Measurements from ENCODE around the gene U2AF1L4. TPM values are rescaled to one million over a fixed set of nuclear protein-coding genes. Genes with fewer than 3 reads are reported as not detected.
"Not testable (repeated sequence)": the region's sequence is repeated elsewhere in the genome, so short reads cannot be mapped to it uniquely, and the experiment has no call there.

The U2AF1L4 gene
- total RNA-seq, 2 donors from 2014 or later: 33.8 to 69.0 TPM

DNA sequence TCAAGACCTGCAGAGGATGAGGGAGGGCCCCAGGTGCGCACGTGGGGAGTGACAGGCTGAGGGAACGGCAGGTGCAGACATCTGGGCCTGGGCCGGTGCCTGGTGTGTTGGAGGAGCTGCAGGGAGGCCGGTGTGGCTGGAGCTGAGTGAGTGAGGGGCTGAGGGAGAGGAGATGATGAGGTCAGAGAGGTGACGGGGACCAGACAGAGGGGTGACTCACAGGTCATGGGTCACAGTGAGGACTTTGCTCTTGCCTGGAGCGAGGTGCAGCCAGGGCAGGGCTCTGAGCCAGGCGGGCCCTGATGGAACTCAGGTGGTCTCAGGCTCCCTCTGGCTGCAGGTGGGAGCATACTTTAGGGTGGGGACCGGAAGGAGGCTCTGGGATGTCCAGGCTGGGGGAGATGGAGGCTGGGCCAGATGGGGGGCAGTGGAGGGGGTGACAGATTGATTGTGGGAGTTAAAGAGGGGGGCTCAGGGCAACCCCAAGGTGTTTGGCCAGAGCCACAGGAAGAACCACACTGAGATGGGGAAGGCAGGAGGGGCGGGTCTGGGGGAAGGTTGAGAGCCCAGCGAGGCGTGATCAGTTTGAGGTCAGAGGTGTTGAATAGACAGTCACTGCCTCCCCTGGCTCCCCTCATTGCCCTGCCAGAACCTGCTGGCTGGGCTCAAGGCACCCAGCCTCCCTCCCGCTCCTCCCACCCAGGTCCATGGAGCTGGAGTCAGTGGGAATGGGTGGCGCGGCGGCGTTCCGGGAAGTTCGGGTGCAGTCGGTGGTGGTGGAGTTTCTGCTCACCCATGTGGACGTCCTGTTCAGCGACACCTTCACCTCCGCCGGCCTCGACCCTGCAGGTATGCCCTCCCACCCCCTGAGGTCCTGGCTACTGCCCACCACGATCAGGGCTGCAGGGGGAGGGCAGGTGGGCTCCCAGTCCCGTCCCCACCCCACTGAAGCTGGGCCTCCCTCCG, 38.5 kb upstream of the U2AF1L4 start:
- Mint-ChIP-seq H3K27ac (peak overlapping the region in 1 of 2 donors; percentile 5), H3K36me3 (no peaks in the 10 kb centered on the region), H3K9me3 (no peaks in the 10 kb centered on the region)
- ATAC-seq (peak in 1 of 2 donors; percentile 25), DNase-seq (ENCODE audit: low spot score in 2 of 2) (no peak)

DNA sequence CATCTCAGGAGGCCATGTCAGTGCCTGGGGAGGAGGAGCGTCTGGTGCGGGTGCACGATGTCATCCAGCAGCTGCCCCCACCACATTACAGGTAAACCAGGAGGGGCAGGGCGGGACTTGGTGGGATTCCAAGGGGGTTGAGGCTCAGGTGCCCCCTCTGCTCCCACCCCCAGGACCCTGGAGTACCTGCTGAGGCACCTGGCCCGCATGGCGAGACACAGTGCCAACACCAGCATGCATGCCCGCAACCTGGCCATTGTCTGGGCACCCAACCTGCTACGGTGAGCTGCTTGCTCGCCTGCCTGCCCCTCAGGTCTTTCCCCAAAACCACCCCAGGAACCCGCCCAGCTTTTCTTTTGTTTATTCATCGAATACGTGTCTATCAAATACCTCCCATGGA, 37.4 kb upstream of the U2AF1L4 start:
- Mint-ChIP-seq H3K36me3 (no peaks in the 10 kb centered on the region), H3K27ac (no peak overlapping the region), H3K9me3 (no peaks in the 10 kb centered on the region)
- ATAC-seq: no peak
- DNase-seq (ENCODE audit: low spot score in 2 of 2): no peak

DNA sequence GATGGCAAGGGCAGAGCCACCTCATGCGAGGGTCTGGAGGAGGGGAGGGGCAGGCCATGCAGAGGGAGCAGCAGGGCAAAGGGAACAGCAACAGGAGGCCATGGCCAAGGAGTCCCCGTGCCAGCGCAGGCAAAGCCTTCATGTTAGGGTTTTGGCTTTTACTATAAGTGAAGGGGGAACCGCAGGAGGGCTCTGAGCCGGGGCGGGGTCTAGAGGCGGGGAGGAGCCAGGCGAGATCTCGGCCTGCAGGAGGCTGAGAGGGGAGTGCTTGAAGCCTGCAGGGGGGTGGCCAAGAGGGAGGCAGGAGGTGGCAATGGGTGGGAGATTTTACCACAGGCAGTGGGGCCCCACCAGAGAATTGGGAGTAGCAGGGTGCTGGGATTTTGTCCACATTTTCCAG, 36.4 kb upstream of the U2AF1L4 start:
- no peaks in the 10 kb centered on the region for H3K9me3 Mint-ChIP-seq
- H3K27ac Mint-ChIP-seq: no peak overlapping the region
- no peaks in the 10 kb centered on the region for H3K36me3 Mint-ChIP-seq
- ATAC-seq: no peak
- DNase-seq (ENCODE audit: low spot score in 2 of 2): no peak

DNA sequence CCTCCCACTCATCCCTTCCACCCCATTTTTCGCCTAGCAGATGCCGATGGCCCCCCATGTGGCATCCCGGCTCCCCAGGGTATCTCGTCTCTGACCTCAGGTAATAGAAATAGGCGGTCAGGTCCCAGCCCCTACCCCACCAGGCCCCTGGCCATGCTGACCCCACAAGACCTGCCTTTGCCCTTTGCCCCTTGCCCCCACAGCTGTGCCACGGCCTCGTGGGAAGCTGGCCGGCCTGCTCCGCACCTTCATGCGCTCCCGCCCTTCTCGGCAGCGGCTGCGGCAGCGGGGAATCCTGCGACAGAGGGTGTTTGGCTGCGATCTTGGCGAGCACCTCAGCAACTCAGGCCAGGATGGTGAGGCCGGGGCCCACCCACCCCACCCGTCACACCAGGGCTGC, 35.5 kb upstream of the U2AF1L4 start:
- Mint-ChIP-seq H3K9me3 (no peaks in the 10 kb centered on the region), H3K36me3 (no peaks in the 10 kb centered on the region), H3K27ac (no peak overlapping the region)
- ATAC-seq (no peak), DNase-seq (ENCODE audit: low spot score in 2 of 2) (no peak)

DNA sequence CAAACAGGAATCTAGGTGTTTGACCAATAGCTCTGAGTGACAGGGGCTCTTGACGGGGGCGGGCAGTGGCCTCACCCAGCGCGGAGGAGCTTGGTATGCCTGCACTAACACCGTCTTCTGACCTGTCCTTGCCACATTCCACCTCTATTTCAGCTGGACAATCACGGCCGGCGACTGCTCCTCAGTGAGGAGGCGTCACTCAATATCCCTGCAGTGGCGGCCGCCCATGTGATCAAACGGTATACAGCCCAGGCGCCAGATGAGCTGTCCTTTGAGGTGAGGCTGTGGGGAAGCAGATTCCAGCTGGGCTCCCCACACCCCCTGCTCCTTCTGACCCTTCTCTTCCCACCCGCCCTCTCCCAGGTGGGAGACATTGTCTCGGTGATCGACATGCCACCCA, 34.8 kb upstream of the U2AF1L4 start:
- ATAC-seq (no peak), DNase-seq (ENCODE audit: low spot score in 2 of 2) (no peak)
- Mint-ChIP-seq H3K27ac (no peak overlapping the region), H3K36me3 (no peaks in the 10 kb centered on the region), H3K9me3 (no peaks in the 10 kb centered on the region)

DNA sequence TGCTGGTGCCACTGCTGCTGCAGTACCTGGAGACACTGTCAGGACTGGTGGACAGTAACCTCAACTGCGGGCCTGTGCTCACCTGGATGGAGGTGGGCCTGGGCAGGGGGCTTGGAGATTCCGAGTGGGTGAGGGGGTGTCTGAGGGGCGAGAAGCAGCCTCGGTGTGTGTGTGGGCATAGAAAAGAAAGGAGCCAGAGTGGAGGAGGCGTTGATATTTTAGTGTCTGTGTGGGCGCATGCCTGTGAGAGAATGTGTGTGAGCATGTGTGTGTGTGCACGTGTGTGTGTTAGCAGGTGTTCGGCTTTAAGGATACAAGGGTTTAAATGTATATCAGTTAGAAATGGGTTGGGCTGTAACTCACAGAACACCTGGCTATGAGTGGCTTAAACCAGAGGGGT, 33.8 kb upstream of the U2AF1L4 start:
- Mint-ChIP-seq H3K9me3 (no peaks in the 10 kb centered on the region), H3K36me3 (no peaks in the 10 kb centered on the region), H3K27ac (no peak overlapping the region)
- no peak for ATAC-seq
- no peak for DNase-seq (ENCODE audit: low spot score in 2 of 2)

DNA sequence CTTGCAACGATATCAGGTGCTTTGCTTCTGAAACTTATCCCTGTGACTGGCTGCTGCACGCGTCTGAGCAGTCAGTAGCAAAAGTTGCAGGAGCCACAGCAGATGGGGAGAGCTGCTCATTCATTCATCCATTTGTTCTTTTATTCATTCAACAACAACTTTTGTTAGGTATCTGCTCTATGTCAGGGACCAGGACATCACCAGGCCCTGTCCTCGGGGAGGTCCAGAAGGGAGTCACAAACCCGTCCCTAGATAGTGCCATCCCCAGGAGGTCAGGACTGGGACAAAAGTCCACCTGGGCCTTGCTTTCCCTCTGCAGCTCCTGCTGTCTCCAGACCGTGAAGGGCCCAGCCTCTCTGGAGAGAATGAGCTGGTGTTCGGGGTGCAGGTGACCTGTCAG, 32.7 kb upstream of the U2AF1L4 start:
- H3K27ac Mint-ChIP-seq: no peak overlapping the region
- no peaks in the 10 kb centered on the region for H3K9me3 Mint-ChIP-seq
- no peaks in the 10 kb centered on the region for H3K36me3 Mint-ChIP-seq
- no peak for ATAC-seq
- no peak for DNase-seq (ENCODE audit: low spot score in 2 of 2)

DNA sequence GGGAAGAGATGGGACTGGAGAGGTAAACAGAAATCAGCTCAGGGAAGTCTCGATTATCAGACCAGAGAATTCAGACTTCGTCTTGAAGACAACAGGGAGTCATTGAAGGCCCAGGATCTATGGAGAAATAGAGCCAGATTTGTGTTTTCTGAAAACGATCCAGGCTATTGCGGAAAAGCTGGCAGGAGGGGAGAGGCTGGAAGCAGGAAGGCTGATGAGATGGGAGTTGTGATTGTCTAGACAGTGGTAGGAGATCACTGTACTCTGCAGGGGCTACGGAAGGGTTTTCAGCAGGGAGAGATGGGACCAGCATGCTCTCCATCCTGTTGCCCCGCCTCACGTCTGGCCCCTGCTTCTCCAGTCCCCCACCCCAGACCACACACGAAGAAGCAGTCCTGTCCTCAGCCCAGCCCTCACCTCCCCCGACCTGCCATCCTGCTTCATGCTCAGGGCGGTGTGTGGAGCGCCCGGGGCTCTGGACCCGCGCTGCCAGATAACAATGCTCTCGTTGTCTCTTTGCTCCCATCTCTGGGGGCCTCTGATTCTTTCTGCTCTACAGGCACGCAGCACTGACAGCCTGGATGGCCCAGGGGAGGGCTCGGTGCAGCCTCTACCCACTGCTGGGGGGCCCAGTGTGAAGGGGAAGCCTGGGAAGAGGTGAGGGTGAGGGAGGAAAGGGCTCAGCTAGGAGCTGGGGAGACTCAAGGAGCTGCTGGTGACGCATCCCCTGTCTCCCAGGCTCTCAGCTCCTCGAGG, 32.0 kb upstream of the U2AF1L4 start:
- no peak for ATAC-seq
- DNase-seq (ENCODE audit: low spot score in 2 of 2): peak in 1 of 2 donors; percentile 43
- Mint-ChIP-seq H3K9me3 (no peaks in the 10 kb centered on the region), H3K27ac (peak overlapping the region in 1 of 2 donors; percentile 6), H3K36me3 (no peaks in the 10 kb centered on the region)

DNA sequence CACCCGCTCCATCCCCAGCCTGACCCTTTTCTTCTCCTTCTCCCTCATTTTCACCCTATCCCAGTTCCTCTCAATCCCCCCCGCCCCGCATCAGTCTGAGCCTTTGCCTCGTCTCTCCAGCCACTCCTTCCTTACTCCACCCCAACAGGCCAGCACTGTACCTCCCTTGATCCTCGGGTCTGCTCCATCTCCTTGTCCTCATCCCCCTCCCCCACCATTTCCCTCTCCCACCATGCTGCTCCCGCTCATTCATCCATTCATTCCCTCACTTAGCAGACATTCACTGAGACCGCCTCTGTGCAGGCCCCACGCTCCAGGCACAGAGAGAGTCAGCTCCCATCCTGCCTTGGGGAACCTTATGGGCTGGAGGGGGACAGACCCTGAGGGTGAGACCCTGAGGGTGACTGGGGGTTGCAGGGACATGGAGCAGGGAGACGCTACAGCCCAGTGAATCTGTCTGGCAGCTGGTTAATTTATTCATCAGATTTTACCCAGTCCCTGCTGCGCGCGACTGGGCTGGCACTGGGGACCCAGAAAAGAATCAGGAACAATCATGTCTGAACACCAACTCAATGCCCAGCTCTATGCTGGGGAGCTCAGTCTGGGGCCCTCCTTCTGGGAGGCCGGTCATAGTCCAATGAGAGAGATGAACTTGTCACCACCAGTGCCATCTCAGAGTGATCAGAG, 31.0 kb upstream of the U2AF1L4 start:
- DNase-seq (ENCODE audit: low spot score in 2 of 2) (peak in 1 of 2 donors; percentile 53), ATAC-seq (no peak)
- Mint-ChIP-seq H3K27ac (peak overlapping the region; percentile 6 to 47), H3K9me3 (no peaks in the 10 kb centered on the region), H3K36me3 (no peaks in the 10 kb centered on the region)

DNA sequence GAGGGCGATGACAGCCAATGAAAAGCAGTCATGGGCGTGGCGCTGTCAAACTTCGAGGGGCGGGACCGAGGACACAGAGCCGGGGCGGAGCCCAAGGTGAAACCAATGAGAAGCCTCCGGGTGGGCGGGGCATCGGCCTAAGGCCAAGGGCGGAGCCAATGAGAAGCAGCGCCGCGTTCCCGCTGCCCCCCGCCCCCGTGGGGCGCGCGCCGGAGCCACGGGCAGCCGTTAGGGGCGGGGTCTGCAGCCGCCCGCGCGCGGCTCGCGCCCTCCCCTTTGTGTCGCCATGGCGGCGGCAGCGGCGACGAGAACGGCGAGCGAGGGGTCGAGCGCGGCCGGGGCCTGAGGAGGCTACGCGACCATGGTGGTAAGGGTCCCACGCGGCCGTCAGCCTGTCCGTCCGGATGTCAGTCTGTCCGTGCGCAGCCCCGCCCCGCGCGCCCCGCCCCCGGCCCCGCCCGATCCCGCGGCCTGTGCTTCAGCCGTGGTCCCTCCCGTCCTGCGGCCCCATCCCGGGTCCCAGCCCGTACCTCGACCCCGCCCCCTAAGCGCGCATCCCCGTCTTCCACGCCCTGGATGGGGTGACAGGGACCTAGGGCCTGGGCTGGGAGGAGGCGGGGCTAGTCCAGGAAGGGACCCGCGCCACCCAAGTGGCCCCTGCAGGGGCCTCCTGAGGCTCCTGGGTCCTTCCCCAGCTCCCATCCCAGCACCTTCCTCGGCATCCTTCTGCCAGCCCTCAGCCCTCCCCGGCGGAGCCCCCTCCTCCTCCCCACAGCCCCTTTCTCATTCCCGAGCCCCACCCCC, 30.3 kb upstream of the U2AF1L4 start, which contains the start of gene ARHGAP33:
Gene ARHGAP33 (plus strand): TSS at position 267 of the 804 bp plus-strand sequence. CDS start 95 bp downstream, at position 362.
- DNase-seq (ENCODE audit: low spot score in 2 of 2) (peak; percentile 98 to 100), ATAC-seq (peak; percentile 97 to 98)
- H3K36me3 Mint-ChIP-seq: no peaks in the 10 kb centered on the region
- H3K27ac Mint-ChIP-seq: peak within 1 kb of the TSS; percentile 47 to 76
- no peaks in the 10 kb centered on the region for H3K9me3 Mint-ChIP-seq

DNA sequence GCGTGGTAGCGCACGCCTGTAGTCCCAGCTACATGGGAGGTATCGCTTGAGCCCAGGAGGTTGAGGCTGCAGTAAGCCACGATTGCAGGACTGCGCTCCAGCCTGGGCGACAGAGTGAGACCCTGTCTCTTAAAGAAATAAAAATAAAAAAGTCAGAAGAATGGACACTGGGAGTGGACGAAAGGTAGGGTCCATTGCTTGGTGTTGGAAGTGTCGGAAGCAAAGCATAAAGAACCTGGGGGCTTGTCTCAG, 29.8 kb upstream of the U2AF1L4 start:
- ATAC-seq (no peak), DNase-seq (ENCODE audit: low spot score in 2 of 2) (no peak)
- H3K36me3 Mint-ChIP-seq: no peaks in the 10 kb centered on the region
- no peaks in the 10 kb centered on the region for H3K9me3 Mint-ChIP-seq
- H3K27ac Mint-ChIP-seq: peak overlapping the region in 1 of 2 donors; percentile 76

DNA sequence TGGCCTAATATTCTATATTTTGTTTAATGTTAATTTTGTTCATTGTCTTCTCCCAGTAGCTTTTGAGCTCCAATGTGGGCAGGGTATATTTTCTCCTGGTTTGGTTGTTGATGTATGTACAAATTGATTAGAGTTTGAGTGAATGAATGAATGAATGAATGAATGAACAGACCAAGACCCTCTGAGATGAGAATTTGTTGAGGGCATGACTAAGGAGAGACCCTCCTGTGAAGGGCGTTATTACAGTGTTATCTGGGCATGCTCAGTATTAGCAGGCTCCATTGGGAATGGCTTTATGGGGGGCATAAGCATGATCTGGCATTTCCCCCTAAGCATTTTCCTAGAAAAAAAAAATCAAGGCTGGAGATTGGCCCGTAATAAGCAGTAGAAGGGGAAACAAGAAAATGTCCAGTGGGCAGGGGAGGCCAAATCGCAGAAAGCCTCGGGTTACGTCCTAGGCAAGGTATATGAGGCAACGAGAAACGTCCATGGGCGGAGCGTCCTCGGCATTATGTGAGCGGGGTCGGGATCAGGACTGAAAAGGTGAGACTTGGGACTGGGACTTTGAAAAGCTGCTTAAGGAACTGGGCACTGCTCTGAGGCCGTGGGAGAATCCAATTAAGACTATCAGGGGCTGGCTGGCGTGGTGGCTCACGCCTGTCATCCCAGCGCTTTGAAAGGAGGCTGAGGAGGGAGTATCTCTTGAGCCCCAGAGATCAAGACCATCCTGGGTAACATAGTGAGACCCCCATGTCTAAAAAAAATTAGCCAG, 29.2 kb upstream of the U2AF1L4 start:
- Mint-ChIP-seq H3K9me3 (no peaks in the 10 kb centered on the region), H3K27ac (peak overlapping the region in 1 of 2 donors; percentile 76)
- DNase-seq (ENCODE audit: low spot score in 2 of 2): no peak

DNA sequence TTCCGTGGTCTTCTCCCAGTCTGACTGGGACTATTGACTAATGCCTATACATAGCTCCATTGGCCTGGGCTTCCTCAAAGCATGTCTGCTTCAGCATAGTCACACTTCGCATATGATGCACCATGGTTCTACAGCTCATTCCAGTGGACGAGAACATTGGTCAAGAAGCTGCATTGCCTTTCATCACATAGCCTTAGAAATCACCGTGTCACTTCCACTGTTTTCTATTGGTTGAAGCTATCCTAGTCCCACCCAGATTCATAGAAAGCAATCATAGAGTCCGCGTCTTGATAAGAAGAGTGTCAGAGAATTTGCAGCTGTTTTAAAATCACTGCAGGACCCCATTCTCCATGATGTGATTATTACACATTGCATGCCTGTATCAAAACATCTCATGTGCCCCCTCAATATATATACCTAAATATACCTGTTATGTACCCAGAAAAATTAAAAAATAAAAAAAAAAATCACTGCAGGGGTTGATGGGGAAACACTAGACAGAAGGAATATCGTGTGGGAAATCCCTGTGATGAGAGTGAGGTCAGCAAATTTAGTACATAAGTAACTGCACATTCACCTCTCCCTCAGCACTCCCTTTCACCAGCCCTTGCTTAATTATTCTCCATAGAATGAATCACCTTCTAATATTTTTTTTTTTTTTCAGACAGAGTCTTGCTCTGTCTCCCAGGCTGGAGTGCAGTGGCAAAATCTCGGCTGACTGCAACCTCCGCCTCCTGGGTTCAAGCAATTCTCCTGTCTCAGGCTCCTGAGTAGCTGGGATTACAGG, 28.0 kb upstream of the U2AF1L4 start:
- Mint-ChIP-seq H3K36me3 (peaks cover 0 to 16% of the 10 kb centered on the region in 2 donors), H3K9me3 (no peaks in the 10 kb centered on the region), H3K27ac (no peak overlapping the region)
- DNase-seq (ENCODE audit: low spot score in 2 of 2): no peak
- no peak for ATAC-seq

More for the DNA sequence above, 29.2 kb upstream of the U2AF1L4 start:
- H3K36me3 Mint-ChIP-seq: peaks cover 0 to 3% of the 10 kb centered on the region in 2 donors
- ATAC-seq: no peak

DNA sequence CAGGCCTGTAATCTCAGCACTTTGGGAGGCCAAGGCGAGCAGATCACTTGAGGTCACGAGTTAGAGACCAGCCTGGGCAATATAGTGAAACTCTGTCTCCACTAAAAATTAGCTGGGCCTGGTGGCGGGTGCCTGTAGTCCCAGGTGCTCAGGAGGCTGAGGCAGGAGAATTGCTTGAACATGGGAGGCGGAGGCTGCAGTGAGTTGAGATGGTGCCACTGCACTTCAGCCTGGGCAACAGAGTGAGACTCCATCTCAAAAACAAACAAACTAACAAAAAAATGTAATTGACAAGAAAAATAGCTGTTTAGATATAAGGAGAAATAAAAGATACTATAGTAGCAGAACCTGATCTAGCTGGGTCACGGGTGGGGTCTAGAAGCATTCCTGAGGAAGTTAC, 27.1 kb upstream of the U2AF1L4 start:
- ATAC-seq; DNase-seq (ENCODE audit: low spot score in 2 of 2); H3K9me3 Mint-ChIP-seq; H3K27ac Mint-ChIP-seq: not testable (repeated sequence)
- peaks cover 0 to 16% of the 10 kb centered on the region in 2 donors for H3K36me3 Mint-ChIP-seq

DNA sequence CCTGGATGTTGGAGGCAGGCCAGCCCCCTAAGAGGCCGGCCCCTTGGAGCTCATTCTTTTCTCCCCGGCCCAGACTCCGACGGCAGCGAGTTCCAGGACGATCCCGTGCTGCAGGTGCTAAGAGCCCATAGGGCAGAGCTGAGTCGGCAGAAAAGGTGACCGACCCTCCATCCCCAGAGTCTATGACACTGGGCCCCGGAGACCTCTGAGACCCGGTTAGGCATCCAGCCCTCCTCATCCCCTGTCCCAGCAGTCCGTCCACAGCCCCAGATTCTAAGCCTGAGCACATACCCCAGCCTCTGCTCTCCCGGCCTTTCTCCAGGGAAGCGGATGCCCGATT, 22.8 kb upstream of the U2AF1L4 start:
- DNase-seq (ENCODE audit: low spot score in 2 of 2) (no peak), ATAC-seq (no peak)
- H3K27ac Mint-ChIP-seq: no peak overlapping the region
- H3K9me3 Mint-ChIP-seq: no peaks in the 10 kb centered on the region
- peaks cover 0 to 16% of the 10 kb centered on the region in 2 donors for H3K36me3 Mint-ChIP-seq
